ENCODE measurements around the gene AGMO.

- TF ChIP-seq CTCF (IDR thresholded peaks at IDR 0.05) (no peak), POLR2A (IDR thresholded peaks at IDR 0.05) (no peak)
Measured at GRCh38 chr7:15418264-15418663, 143.6 kb downstream of the AGMO start.
